Chondrocyte (in vitro differentiated cells): Measurements from ENCODE around the gene CDHR1. TPM values are rescaled to one million over a fixed set of nuclear protein-coding genes. Genes with fewer than 3 reads are reported as not detected.

ENCODE experiments used
- DNase-seq: peaks from one replicate; pipeline ENCODE4 v3.0.0; 2021; ENCODE audit warnings: mixed read lengths, low spot score
- H3K27ac Mint-ChIP-seq: one replicate; pipeline ENCODE4 v1.8.0; 2021; ENCODE audit warnings: mild to moderate bottlenecking, moderate library complexity, mixed read lengths; ENCODE audit not compliant: unreplicated experiment
- H3K27me3 Mint-ChIP-seq: 2 replicates; pipeline ENCODE4 v1.8.0; 2021; ENCODE audit warnings: low read depth, mixed read lengths
- H3K36me3 Mint-ChIP-seq: 2 replicates; pipeline ENCODE4 v1.8.0; 2021; ENCODE audit warnings: low read depth, mixed read lengths
- H3K4me1 Mint-ChIP-seq: 2 replicates; pipeline ENCODE4 v1.8.0; 2021; ENCODE audit warnings: low read depth, mild to moderate bottlenecking, mixed read lengths
- H3K4me3 Mint-ChIP-seq: one replicate; pipeline ENCODE4 v1.8.0; 2021; ENCODE audit warnings: mild to moderate bottlenecking, moderate library complexity, mixed read lengths; ENCODE audit not compliant: unreplicated experiment
- H3K9me3 Mint-ChIP-seq: 2 replicates; pipeline ENCODE4 v1.8.0; 2021; ENCODE audit warnings: low read depth, mixed read lengths
- total RNA-seq: library from RNA; stranded (reverse); gene quantifications from 3 replicates; pipeline ENCODE4 v1.2.1, GENCODE V29; 2021
- TF ChIP-seq, protein P1 (sequence below): fragments of 200-600 bp; sonication (generic); IDR thresholded peaks from 2 replicates; pipeline ENCODE4 v1.5.0; 2021; ENCODE audit warnings: antibody characterized with exemption, mild to moderate bottlenecking, moderate library complexity

CDHR1 gene
- total RNA-seq, 1 donor from 2014 or later: 5.1 TPM

GRCh38 chr10:84237199-84238051 is 43.1 kb downstream of the CDHR1 start:
- H3K9me3 Mint-ChIP-seq: no peaks in the 10 kb centered on the region
- TF ChIP-seq, protein P1, sequence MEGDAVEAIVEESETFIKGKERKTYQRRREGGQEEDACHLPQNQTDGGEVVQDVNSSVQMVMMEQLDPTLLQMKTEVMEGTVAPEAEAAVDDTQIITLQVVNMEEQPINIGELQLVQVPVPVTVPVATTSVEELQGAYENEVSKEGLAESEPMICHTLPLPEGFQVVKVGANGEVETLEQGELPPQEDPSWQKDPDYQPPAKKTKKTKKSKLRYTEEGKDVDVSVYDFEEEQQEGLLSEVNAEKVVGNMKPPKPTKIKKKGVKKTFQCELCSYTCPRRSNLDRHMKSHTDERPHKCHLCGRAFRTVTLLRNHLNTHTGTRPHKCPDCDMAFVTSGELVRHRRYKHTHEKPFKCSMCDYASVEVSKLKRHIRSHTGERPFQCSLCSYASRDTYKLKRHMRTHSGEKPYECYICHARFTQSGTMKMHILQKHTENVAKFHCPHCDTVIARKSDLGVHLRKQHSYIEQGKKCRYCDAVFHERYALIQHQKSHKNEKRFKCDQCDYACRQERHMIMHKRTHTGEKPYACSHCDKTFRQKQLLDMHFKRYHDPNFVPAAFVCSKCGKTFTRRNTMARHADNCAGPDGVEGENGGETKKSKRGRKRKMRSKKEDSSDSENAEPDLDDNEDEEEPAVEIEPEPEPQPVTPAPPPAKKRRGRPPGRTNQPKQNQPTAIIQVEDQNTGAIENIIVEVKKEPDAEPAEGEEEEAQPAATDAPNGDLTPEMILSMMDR: peak; percentile 23
- no peaks in the 10 kb centered on the region for H3K4me1 Mint-ChIP-seq
- no peaks in the 10 kb centered on the region for H3K36me3 Mint-ChIP-seq
- no peak overlapping the region for H3K4me3 Mint-ChIP-seq
- peaks cover 21% of the 10 kb centered on the region for H3K27me3 Mint-ChIP-seq
- DNase-seq: no peak
- H3K27ac Mint-ChIP-seq: no peak overlapping the region

DNA sequence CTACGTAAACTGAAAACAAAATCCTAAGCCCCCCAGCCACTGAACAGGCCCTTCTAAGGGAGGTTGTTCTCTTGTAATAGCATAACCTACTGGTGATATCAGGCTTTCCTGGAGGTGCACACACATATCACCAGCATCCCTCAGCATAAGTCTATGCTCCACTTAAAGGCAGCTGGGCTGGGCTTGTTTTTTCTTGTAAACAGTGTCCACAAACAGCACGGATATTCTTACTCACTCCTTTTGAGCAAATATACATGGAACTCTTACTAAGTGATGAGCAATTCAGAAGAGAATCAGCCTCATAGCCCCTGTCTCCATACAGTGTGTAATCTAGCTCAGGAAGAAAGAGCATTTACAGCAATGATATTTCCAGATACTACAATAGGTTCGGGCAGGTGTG is 44.6 kb downstream of the CDHR1 start:
- TF ChIP-seq, protein P1: no peak
- Mint-ChIP-seq H3K27ac (no peak overlapping the region), H3K4me1 (no peaks in the 10 kb centered on the region), H3K9me3 (no peaks in the 10 kb centered on the region), H3K4me3 (no peak overlapping the region), H3K27me3 (peaks cover 21% of the 10 kb centered on the region), H3K36me3 (no peaks in the 10 kb centered on the region)
- DNase-seq: no peak

GRCh38 chr10:84241185-84241790 is 47.0 kb downstream of the CDHR1 start, which contains the start of gene LRIT1:
Gene LRIT1 (minus strand): TSS chr10:84241546. CDS start chr10:84241439, 107 bp downstream.
- Mint-ChIP-seq H3K27me3 (peaks cover 31% of the 10 kb centered on the region), H3K36me3 (no peaks in the 10 kb centered on the region), H3K27ac (no peak within 1 kb of the TSS), H3K4me3 (no peak within 1 kb of the TSS), H3K4me1 (no peaks in the 10 kb centered on the region), H3K9me3 (no peaks in the 10 kb centered on the region)
- DNase-seq: no peak
- TF ChIP-seq, protein P1: no peak

DNA sequence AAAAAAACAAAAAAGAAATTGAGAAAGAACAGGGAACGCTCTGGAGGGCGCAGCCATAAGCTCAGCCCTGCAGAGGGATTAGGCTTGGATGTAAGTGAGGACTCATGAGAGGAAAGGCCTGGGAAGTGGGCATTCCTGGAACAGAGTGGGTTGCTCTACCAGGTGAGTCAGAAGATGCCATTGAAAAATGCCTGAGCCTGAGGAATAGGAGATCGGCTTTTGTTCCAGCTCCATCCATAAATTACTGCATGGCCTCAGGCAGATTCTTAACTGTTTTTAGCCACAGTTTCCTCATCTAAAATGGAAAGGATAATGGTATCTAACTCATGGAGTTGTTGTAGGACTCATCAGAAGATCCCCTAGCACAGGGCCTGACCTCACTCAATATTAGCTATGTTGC is 49.4 kb downstream of the CDHR1 start:
- Mint-ChIP-seq H3K27me3 (peaks cover 20% of the 10 kb centered on the region), H3K4me3 (no peak overlapping the region), H3K4me1 (no peaks in the 10 kb centered on the region), H3K27ac (no peak overlapping the region), H3K9me3 (no peaks in the 10 kb centered on the region), H3K36me3 (no peaks in the 10 kb centered on the region)
- DNase-seq: no peak
- TF ChIP-seq, protein P1: no peak

- no peaks in the 10 kb centered on the region for H3K4me1 Mint-ChIP-seq
- H3K36me3 Mint-ChIP-seq: no peaks in the 10 kb centered on the region
- H3K27me3 Mint-ChIP-seq: peaks cover 14% of the 10 kb centered on the region
- no peaks in the 10 kb centered on the region for H3K9me3 Mint-ChIP-seq
- H3K4me3 Mint-ChIP-seq: no peak within 1 kb of the TSS
- TF ChIP-seq, protein P1: no peak
- no peak within 1 kb of the TSS for H3K27ac Mint-ChIP-seq
- no peak for DNase-seq
Measured at GRCh38 chr10:84244651-84245270, 50.4 kb downstream of the CDHR1 start, which contains the start of gene RGR. Gene RGR (plus strand): TSS chr10:84245053. CDS start chr10:84245091, 38 bp downstream.
